ENCODE measurements around the gene POMGNT1.
A peak's percentile ranks its signal among the peaks of the same experiment; 100 is the strongest.
"Not testable (repeated sequence)": the region's sequence is repeated elsewhere in the genome, so short reads cannot be mapped to it uniquely, and the experiment has no call there.

Gene POMGNT1

DNA sequence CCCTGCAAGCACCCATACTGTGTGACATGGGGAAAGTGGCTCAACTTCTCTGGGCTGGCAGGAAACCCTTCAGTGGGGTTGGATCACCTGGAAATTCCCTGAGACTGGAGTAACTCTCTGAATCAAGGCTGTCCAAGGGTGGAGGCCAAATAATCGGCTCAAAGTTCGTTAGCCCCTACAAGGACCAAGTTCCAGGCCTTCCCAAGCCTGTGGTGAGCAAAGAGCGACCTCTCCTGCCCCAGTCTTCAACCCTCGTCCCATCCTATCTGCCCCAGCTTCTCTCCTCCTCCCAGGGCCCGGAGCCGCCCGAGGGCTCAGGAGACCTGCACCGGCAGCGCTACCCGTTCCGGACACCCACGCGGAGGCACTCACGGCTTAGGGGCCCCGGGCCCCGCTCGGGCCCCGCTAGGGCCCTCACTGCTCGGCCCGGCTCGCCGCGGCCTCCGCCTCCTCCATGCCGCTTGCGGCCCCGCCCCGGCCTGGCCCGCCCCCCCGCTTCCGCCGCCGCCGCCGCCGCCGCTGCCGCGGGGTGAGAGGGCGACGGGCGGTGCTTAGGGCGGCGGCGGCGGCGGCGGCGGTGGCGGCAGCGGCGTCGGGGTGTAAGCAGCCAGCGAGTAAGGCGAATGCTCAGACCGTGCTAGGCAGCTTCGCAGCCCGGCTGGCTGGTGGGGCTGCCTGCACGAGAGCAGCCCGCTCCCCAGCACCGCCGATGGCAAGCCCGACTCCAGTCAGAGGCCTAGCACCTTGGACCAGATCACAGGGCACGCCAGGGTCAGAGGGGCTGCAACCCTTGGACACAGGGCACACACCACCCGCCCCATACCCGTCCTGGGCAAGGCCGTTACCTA is at the start of gene POMGNT1:
POMGNT1 (minus strand) TSS at position 471 of the 848 bp plus-strand sequence. CDS start 613 bp downstream, outside the sequence.
- peak; percentile 77 to 81 for DNase-seq

DNA sequence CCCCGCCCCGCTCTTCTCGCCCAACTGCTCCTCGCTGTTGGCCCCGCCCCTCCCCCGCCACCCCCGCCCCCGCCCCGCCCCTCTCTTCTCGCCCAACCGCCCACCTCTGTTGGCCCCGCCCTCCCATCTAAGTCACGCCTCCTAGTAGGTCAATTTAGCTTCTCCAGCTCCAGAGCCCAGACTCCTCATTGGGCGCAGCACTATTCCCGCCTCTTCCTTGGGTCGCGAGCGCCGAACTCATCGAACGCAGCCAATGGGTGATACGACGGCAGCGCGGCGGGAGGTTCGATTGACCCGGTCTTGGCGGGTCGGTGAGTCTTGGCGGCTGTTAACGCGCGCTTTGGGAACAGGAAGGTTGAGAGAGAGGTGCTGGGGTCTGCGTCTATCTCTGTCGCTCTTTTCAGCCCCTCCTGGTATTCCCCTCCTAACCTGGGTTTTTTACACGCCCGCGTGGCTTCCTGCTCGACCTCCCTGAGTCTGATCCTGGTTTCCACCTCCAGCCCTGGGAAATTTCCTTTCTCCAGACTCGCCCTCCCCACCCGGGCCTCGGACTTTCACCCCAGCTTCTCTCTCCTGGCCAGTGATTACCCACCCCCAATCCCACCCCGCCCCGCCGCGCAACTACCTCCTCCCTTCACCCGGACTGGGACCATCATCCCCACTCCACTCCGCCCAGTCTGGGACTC is 49.3 kb upstream of the POMGNT1 start, which contains the start of gene RAD54L:
RAD54L (plus strand) TSS at position 328 of the 686 bp plus-strand sequence. CDS start 643 bp downstream, outside the sequence.
- peak; percentile 98 for DNase-seq

DNA sequence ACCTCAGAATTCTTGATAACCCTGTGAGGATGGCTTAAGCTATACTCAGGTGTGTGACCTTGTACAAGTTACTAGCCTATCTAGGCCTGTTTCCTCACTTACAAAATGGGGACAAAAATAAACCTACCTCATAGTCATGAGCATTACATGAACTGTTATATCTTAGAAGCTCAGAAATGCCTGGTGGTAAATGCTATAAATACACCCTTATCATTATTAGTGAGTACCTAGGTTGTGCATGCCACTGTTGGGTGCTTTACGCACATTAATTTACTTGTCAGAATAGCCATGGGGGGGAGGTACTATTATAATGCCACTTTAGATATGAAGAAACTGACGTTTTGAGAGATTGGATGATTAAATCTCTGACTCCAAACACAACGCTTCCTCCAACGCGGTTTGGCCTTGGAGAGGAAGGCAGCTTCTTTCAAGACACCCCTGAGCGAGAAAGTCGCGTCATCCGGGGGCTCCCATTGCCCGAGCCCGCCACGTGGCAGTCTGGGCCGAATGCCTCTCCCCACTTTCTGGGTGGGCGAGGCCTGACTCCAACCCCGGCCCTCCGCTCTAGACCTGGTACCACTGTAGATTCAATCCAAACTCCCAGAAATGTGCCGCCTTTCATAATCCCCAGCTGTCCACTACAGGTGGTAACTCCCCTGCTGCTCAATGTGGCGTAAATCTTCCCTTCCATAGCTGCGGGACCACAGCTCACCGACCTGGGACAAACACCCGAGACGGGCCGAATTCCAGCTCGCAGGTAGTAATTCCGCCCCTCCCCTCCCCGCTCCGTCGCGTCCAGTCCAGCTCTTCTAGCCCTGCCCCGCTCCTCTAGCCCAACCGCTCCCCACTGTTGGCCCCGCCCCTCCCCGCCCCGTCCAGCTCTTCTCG is 48.6 kb upstream of the POMGNT1 start:
- peak; percentile 69 to 70 for DNase-seq

DNA sequence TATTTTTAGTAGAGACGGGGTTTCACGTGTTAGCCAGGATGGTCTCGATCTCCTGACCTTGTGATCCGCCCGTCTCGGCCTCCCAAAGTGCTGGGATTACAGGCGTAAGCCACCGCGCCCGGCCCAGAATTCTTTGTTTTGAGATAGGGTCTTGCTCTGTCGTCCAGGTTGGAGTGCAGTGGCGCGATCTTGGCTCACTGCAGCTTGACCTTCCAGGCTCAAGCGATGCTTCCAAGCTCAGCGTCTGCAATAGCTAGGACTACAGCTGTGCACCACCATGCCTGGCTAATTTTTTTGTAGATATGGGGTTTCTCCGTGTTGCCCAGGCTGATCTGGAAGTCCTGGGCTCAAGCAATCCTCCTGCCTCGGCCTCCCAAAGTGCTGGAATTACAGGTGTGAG is 47.9 kb upstream of the POMGNT1 start:
- DNase-seq = not testable (repeated sequence)

DNA sequence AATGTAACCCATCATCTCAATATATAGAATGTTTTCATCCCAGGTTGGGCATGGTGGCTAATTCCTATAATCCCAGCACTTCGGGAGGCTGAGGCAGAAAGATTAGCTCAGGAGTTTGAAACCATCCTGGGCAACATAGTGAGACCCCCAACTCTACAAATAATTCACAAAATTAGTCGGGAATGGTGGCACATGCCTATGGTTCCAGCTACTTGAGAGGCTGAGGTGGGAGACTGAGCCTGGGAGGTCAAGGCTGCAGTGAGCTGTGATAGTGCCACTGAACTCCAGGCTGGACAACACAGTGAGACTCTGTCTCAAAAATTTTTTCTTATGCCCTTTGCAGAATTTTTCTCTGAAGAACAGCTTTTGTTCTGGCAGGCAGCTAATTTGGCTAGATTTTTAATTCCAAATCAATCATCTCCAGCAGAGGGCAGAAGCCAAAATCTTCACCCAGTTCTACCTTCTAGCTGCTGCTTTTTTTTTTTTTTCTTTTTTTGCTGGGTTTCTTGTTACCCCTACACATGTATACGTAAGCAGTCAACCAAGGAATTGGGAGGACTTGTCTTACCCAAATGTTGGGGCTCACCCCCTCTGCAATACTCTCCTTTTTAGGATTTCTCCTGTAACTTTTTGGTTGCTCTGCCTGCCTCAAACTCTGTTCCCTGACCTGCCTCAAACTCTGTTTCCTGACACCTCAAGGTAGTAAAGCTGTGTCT is 46.6 kb upstream of the POMGNT1 start:
- no peak for DNase-seq

DNA sequence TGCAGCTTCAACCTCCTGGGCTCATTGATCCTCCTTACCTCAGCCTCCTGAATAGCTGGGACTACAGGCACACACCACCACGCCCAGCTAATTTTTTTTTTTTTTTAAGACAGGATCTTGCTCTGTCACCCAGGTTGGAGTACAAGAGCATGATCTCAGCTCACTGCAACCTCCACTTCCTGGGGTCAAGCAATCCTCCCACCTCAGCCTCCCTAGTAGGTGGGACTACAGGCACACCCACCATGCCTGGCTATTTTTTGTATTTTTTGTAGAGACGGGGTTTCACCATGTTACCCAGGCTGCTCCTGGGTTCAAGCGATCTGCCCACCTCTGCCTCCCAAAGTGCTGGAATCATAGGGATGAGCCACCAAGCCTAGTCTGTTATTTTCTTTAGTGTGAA is 45.6 kb upstream of the POMGNT1 start:
- DNase-seq = not testable (repeated sequence)

DNA sequence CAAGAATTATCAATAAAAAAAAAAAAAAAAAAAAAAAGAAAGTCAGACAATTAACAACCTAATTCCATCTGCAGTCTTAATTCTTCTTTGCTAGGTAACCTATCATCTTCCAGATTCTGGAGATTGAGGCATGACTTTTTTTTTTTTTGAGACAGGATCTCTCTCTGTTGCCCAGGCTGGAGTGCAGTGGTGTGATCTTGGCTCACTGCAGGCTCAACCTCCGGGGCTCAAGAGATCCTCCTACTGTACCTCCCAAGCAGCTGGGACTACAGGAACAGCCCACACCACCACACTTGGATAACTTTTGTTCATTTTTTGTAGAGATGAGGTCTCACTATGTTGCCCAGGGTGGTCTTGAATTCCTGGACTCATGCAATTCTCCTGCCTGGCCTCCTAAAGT is 44.7 kb upstream of the POMGNT1 start:
- DNase-seq = no peak

DNA sequence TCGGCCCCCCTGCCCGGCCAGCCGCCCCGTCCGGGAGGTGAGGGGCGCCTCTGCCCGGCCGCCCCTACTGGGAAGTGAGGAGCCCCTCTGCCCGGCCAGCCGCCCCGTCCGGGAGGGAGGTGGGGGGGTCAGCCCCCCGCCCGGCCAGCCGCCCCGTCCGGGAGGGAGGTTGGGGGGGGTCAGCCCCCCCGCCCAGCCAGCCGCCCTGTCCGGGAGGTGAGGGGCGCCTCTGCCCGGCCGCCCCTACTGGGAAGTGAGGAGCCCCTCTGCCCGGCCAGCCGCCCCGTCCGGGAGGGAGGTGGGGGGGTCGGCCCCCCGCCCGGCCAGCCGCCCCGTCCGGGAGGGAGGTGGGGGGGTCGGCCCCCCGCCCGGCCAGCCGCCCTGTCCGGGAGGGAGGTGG is 43.5 kb upstream of the POMGNT1 start:
- not testable (repeated sequence) for DNase-seq

DNA sequence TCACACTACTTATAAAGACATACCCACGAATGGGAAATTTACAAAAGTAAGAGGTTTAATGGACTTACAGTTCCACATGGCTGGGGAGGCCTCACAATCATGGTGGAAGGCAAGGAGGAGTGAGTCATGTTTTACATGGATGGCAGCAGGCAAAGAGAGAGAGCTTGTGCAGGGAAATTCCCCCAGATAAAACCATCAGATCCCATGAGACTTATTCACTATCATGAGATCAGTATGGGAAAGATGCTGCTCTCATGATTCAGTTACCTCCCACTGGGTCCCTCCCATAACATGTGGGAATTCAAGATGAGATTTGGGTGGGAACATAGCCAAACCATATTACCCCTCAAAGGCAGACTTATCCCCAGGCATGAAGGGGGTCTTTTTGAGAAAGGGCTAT is 40.6 kb upstream of the POMGNT1 start:
- DNase-seq = not testable (repeated sequence)

DNA sequence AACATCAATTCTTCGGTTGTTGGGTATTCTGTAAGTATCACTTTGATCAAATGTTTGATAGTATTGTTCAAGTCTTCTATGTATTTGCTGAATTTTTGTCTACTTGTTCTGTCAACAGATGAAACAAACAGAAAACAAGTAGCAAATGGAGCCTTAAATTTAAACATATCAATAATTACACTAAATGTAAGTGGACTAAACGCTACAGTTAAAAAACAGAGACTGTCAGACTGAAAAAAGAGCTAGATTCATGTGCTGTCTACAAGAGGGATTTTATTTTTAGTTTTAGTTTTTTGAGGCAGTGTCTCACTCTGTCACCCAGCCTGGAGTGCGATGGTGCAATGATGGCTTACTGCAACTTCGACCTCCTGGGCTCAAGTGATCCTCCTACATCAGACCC is 38.6 kb upstream of the POMGNT1 start:
- DNase-seq = no peak

DNA sequence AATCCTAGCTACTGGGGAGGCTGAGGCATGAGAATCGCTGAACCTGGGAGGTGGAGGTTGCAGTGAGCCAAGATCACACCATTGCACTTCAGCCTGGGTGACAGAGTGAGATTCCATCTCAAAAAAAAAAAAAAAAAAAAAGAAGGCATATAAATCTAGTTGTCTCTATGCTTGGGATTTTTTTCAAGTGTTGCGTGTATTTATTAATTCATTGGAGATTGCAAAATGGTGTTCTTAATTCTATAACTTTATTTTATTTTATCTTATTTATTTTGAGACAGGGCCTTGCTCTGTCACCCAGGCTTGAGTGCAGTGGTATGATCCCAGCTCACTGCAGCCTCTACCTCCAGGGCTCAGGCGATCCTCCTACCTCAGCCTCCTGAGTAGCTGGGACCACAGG is 33.0 kb upstream of the POMGNT1 start:
- not testable (repeated sequence) for DNase-seq

DNA sequence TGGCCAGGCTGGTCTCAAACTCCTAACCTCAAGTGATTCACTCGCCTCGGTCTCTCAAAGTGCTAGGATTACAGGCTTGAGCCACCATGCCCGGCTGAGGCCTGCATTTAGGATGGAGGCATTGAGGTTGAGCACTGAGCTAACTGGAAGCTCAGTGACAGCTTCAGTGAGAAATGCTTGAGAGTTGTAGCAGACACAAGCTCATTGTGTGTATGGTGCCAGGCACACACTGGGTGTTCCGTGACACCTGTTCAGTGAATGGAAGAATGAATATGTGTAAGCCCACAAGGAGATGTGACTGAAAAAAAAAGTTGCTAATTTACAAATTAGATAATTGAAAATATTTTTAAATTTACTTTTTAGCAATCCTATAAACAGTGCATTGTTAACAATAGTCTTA is 26.7 kb upstream of the POMGNT1 start:
- no peak for DNase-seq

DNA sequence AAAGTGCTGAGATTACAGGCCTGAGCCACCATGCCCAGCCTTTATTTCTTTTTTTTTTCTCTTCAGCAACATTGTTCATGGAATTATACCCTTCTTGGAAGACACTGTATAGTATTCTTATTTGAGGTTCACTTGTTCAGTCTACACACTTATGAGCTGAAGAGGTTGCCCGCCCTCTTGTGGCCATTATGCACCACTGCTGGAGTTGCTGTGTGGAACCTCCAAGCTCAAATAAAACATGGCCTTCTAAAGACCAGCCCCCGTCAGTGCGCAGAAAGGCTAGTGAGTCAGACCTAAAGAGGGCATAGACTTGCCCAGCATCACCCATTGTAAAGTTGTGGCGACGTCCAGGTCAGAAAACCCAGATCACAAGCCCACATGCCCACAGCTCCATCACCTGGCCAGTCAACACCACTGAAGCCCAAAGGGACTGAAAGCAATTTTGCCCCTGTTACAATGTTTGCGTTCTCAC is 25.3 kb upstream of the POMGNT1 start:
- DNase-seq = peak; percentile 64 to 68

DNA sequence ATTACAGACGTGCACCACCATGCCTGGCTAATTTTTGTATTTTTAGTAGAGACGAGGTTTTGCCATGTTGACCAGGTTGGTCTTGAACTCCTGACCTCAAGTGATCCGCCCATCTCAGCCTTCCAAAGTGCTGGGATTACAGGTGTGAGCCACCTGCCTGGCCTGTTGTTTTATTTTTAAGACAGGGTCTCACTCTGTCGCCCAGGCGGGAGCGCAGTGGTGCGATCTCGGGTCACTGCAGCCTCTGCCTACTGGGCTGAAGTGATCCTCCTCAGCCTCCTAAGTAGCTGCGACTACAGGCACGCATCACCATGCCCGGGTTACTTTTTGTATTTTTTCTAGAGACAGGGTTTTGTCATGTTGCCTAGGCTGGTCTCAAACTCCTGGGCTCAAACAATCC is 24.8 kb upstream of the POMGNT1 start:
- not testable (repeated sequence) for DNase-seq

DNA sequence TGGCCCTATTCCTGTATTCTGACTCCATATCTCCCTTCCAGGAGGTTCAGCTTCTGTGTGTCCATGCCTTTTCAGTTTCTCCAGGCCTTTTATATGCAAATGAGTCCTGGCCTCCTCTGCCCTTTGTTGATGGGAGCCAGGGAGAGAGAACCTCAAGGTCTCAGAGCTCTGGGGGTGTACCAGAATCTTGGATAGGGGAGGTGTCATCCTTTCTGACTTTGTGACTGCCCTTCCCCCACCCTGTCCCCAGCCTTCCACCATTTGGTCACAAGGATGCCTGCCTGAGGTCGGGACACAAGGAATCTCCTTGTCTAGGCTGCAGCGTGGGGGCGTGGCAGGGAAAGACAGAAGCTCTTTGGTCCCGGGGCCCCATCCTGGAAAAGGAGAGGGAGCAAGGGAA is 23.5 kb upstream of the POMGNT1 start:
- DNase-seq = no peak

DNA sequence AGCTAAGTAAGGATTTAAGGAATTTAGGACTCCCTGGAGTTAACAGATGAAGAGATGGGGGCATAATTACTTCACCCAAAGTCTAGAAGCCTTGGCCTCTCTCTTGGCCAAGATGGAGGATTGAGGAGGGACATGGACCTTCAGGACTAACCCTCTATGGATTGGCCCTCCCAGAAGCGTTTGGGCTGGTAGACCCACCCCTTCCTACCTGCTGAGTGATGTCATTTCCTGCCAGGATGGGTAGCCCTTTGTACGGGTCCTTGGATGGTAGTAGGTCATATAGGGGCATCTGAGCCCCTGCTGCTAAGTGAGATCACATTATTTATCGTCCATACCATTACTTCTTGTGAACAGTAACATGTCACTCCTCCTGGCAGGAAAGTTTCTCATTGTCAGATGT is 22.6 kb upstream of the POMGNT1 start:
- no peak for DNase-seq

DNA sequence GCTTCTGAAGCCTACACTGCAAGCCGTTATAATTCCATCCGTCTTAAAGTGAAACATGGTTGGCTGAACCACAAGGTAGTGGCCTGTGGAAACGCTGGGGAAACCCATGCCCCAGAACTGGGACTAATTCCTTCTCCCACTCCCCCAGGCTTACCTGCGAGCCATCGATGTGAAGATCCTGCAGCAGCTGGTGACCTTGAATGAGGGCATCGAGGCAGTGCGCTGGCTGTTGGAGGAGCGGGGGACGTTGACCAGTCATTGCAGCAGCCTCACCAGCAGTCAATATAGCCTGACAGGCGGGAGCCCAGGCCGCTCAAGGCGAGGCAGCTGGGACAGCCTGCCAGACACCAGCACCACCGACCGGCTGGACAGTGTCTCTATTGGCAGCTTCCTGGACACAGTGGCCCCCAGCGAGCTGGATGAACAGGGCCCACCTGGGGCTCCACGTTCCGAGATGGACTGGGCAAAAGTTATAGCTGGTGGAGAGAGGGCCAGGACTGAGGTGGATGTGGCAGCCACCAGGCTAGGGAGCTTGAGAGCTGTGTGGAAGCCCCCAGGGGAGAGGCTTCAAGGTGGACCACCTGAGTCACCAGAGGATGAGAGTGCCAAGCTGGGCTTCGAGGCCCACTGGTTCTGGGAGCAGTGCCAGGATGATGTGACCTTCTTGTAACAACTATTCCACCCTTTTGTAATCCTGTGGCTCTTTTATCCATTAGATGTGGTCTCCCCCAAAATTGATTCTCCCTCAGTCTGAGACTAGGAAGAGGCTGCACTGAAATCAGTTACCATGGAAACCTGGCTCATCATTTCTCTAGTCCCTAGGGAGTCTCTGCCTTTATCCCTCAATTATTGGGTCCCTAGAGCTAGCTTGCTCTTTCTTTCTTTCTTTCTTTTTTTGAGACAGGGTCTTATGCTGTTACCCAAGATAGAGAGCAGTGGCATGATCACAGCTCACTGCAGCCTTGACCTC is 21.6 kb upstream of the POMGNT1 start:
- no peak for DNase-seq

DNA sequence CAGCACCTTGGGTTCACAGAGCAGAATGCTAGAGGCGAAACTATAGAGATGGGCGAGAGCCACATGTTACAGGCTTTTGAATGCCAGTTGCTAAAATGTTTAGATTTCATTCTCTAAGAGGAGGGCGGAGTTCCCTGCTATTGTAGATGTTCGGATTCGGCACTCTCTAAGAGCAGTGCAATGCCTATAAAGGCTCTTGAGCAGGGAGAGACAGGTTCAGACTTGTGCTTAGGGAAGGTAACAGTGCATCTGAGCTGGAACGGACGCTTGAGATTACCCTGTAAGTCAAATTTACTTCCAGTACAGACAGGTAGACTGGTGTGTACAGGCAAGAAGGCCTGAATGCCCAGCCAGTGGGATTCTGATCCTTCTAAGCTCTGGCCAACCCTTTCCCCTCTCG is 20.2 kb upstream of the POMGNT1 start:
- DNase-seq = no peak

DNA sequence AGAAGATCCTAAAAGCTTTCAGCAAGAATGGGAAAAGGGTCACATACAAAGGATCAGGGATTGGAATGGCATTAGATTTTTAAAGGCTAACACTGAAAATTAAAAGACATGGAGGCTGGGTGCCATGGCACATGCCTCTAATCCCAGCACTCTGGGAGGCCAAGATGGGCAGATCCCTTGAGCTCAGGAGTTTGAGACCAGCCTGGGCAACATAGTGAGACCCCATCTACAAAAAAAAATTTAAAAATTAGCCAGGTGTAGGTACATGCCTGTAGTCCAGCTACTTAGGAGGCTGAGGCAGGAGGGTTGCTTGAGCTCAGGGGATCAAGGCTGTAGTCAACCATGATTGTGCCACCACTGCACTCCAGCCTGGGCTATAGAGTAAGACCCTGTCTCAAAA is 17.3 kb upstream of the POMGNT1 start:
- DNase-seq = no peak

DNA sequence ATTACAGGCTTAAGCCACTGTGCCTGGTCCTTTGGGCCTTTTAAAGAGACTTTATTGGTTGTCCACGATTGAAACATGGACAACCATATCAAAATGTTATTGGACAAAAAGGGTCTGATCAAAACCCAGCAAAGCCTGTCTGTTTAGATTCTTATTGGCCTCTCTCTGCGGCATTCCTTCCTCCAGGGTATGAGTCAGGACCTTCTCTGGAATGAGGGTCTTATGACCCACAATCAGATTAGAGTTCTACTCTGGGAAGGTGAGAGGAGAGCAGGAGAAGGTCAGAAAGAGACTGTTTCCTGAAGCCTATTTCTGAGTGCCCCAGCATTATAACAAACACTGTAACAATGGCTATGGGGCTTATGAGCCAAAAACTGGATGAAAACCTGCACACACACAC is 12.8 kb upstream of the POMGNT1 start:
- DNase-seq = no peak

DNA sequence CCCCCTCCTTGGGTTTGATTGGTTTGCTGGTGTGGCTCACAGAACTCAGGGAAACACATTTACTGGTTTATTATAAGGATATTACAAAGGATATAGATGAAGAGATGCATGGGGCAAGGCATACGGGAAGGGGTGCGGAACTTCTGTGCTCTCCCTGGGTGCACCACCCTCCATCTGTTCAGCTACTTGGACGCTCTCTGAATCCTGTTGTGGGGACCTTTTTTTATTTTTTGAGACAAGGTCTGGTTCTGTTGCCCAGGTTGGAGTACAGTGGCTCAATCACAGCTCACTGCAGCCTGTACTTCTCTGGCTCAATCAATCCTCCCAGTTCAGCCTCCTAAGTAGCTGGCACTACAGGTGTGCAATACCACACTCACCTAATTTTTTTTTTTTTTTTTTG is 12.3 kb upstream of the POMGNT1 start:
- no peak for DNase-seq
